ENCODE data around the gene KIAA1217.

GRCh38 chr10:24262929-24263590 lies 54.1 kb downstream of the KIAA1217 start:
- TF ChIP-seq CTCF (IDR thresholded peaks at IDR 0.05; ENCODE audit: poor library complexity, severe bottlenecking) (no peak), MXI1 (conservative IDR thresholded peaks at IDR 0.05; ENCODE audit: poor library complexity, severe bottlenecking) (no peak), TAF1 (IDR thresholded peaks at IDR 0.05; ENCODE audit: low read depth) (no peak), REST (IDR thresholded peaks at IDR 0.05; ENCODE audit: borderline replicate concordance) (no peak), EZH2 (IDR thresholded peaks at IDR 0.05; ENCODE audit: borderline replicate concordance, insufficient read depth, low read length, poor library complexity, severe bottlenecking) (no peak), EP300 (conservative IDR thresholded peaks at IDR 0.05; ENCODE audit: poor library complexity, severe bottlenecking) (no peak)
